ENCODE results near the gene CYTH4.

DNA sequence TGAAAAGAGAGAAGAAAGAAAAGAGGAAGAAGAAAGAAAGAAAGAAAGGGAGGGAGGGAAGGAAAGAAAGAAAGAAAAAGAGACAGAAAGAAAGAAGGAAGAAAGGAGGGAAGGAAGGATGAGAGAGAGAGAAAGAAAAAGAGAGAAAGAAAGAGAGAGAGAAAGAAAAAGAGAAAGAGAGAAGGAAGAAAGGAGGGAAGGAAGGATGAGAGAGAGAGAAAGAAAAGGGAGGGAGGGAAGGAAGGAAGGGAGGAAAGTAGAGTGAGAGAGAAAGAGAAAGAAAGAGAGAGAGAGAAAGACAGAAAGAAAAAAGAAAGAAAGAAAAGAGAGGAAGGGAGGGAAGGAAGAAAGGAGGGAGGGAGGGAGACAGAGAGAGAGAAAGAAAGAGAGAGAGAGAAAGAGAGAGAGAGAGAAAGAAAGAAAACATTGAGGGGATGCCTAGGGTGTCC is 26.7 kb upstream of the CYTH4 start:
- TF ChIP-seq, protein P1, sequence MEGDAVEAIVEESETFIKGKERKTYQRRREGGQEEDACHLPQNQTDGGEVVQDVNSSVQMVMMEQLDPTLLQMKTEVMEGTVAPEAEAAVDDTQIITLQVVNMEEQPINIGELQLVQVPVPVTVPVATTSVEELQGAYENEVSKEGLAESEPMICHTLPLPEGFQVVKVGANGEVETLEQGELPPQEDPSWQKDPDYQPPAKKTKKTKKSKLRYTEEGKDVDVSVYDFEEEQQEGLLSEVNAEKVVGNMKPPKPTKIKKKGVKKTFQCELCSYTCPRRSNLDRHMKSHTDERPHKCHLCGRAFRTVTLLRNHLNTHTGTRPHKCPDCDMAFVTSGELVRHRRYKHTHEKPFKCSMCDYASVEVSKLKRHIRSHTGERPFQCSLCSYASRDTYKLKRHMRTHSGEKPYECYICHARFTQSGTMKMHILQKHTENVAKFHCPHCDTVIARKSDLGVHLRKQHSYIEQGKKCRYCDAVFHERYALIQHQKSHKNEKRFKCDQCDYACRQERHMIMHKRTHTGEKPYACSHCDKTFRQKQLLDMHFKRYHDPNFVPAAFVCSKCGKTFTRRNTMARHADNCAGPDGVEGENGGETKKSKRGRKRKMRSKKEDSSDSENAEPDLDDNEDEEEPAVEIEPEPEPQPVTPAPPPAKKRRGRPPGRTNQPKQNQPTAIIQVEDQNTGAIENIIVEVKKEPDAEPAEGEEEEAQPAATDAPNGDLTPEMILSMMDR (IDR thresholded peaks at IDR 0.05): no peak
- TF ChIP-seq ZFX (IDR thresholded peaks at IDR 0.05; ENCODE audit: borderline replicate concordance): no peak

Data from 22Rv1 (cell line).